ENCODE measurements around the gene SF1. TPM values are rescaled to one million over a fixed set of nuclear protein-coding genes. Genes with fewer than 3 reads are reported as not detected.

SF1 gene
- total RNA-seq, 2 experiments from 2014 or later = 1,632 to 1,657 TPM

DNA sequence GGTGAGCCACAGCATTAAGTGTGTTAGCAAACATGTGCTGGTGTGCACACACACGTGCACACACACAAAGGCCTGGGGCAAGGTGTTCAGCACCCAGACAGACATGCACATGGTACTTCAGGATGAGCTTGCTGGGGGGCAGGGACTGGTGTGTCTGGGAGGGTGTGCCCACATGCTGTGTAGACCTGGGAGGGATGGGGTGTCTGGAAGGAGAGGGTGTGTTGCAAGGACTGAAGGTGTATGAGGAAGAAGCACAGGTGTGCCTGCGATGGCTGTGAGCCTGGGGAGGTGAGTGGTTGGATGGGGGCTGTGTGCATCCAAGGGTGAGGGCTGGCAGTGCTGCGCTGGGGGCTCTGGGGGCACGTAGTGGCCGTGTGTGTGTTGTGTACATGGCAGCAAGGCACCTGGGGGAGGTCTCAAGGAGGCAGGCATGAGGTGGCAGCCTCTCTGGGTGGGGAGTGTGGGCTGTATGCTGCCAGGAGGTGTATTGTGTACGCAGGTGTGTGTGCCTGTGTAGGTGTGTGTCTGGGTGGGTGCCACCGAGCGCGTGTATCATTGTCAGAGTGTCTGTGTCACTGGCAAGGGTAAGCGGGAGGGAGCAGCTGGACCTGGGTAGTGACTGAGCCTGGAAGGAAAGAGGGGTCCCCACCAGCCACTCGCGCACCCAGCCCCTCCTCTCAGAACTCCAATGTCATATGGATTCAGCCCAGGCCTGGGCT is 57.5 kb downstream of the SF1 start:
- H3K4me1 Mint-ChIP-seq (ENCODE audit: low read depth) = peaks cover 16% of the 10 kb centered on the region
- Histone ChIP-seq H3K27me3 (ENCODE audit: control insufficient read depth in 1 of 2, insufficient read depth in 2 of 2, low read length in 2 of 2) (peaks cover 28 to 38% of the 10 kb centered on the region in 2 experiments), H3K4me1 (ENCODE audit: insufficient read depth, low read length) (peaks cover 15% of the 10 kb centered on the region), H3K36me3 (ENCODE audit: insufficient read depth, low read length) (no peaks in the 10 kb centered on the region), H3K9me3 (ENCODE audit: control insufficient read depth in 1 of 2, insufficient read depth in 1 of 2, low read length in 2 of 2) (peaks cover 0 to 7% of the 10 kb centered on the region in 2 experiments), H3K4me3 (ENCODE audit: low read length) (no peak overlapping the region), H3K27ac (ENCODE audit: low read depth in 1 of 2, low read length in 2 of 2) (no peak overlapping the region)
- peaks cover 61% of the 10 kb centered on the region for H3K27me3 Mint-ChIP-seq
- no peak overlapping the region for H3K4me3 Mint-ChIP-seq
- TF ChIP-seq, protein P1, sequence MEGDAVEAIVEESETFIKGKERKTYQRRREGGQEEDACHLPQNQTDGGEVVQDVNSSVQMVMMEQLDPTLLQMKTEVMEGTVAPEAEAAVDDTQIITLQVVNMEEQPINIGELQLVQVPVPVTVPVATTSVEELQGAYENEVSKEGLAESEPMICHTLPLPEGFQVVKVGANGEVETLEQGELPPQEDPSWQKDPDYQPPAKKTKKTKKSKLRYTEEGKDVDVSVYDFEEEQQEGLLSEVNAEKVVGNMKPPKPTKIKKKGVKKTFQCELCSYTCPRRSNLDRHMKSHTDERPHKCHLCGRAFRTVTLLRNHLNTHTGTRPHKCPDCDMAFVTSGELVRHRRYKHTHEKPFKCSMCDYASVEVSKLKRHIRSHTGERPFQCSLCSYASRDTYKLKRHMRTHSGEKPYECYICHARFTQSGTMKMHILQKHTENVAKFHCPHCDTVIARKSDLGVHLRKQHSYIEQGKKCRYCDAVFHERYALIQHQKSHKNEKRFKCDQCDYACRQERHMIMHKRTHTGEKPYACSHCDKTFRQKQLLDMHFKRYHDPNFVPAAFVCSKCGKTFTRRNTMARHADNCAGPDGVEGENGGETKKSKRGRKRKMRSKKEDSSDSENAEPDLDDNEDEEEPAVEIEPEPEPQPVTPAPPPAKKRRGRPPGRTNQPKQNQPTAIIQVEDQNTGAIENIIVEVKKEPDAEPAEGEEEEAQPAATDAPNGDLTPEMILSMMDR (IDR thresholded peaks at IDR 0.05) = no peak
- DNase-seq (peak in 2 of 14 experiments; percentile 20 to 28), ATAC-seq (ENCODE audit: poor library complexity) (no peak)
- H3K9me3 Mint-ChIP-seq = no peaks in the 10 kb centered on the region
- CTCF ChIA-PET = no interaction called here
- intact Hi-C loops (cut with DNase I, micrococcal nuclease) = loop anchor here in 1 of 2 experiments (5.0 kb wide), 1 partner anchor 168 kb away; no protein-coding TSS in a partner anchor
- peaks cover 4% of the 10 kb centered on the region for H3K36me3 Mint-ChIP-seq (ENCODE audit: low read depth)
- no peak overlapping the region for H3K27ac Mint-ChIP-seq
- POLR2A ChIA-PET = no interaction called here

DNA sequence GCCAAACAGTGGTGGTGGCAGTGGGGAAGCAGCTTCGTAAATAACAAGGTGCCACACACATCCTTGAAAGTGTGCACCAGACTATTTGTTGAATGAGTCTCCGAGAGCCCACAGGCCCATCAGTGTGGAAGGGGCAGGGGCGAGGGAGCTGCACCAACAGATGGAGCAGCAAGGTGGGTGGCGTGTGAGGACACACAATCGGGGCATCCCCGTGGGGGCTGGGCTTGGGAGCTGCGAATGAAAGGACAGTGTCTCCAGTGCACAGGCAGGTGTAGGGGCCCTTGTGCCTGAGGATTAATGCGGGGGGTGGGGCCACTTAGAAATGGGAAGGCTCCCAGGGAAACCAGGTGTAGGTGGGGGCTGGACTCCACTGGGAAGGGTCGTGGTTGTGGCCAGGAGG is 58.2 kb downstream of the SF1 start:
- TF ChIP-seq, protein P1 (IDR thresholded peaks at IDR 0.05) = no peak
- ChIA-PET POLR2A (interaction anchor here (1.2 to 1.6 kb wide), 2 partner anchors 14 to 22 kb away, joined by 3 read pairs; no protein-coding TSS in a partner anchor), CTCF (interaction anchor here (1.4 kb wide), 1 partner anchor 17 kb away, joined by 3 read pairs; no protein-coding TSS in a partner anchor)
- DNase-seq (peak in 1 of 14 experiments; percentile 15), ATAC-seq (ENCODE audit: poor library complexity) (no peak)
- Mint-ChIP-seq H3K9me3 (no peaks in the 10 kb centered on the region), H3K36me3 (ENCODE audit: low read depth) (peaks cover 1% of the 10 kb centered on the region), H3K4me3 (no peak overlapping the region), H3K27me3 (peaks cover 68% of the 10 kb centered on the region), H3K4me1 (ENCODE audit: low read depth) (peaks cover 14% of the 10 kb centered on the region), H3K27ac (no peak overlapping the region)
- no peaks in the 10 kb centered on the region for H3K36me3 ChIP-seq (ENCODE audit: insufficient read depth, low read length)
- H3K4me1 ChIP-seq (ENCODE audit: insufficient read depth, low read length) = peaks cover 15% of the 10 kb centered on the region
- no peak overlapping the region for H3K4me3 ChIP-seq (ENCODE audit: low read length)
- intact Hi-C loops (cut with DNase I, micrococcal nuclease) = loop anchor here in 1 of 2 experiments (5.0 kb wide), 1 partner anchor 168 kb away; no protein-coding TSS in a partner anchor
- H3K9me3 ChIP-seq (ENCODE audit: control insufficient read depth in 1 of 2, insufficient read depth in 1 of 2, low read length in 2 of 2) = peaks cover 0 to 7% of the 10 kb centered on the region in 2 experiments
- H3K27me3 ChIP-seq (ENCODE audit: control insufficient read depth in 1 of 2, insufficient read depth in 2 of 2, low read length in 2 of 2) = peaks cover 34 to 42% of the 10 kb centered on the region in 2 experiments
- no peak overlapping the region for H3K27ac ChIP-seq (ENCODE audit: low read depth in 1 of 2, low read length in 2 of 2)

DNA sequence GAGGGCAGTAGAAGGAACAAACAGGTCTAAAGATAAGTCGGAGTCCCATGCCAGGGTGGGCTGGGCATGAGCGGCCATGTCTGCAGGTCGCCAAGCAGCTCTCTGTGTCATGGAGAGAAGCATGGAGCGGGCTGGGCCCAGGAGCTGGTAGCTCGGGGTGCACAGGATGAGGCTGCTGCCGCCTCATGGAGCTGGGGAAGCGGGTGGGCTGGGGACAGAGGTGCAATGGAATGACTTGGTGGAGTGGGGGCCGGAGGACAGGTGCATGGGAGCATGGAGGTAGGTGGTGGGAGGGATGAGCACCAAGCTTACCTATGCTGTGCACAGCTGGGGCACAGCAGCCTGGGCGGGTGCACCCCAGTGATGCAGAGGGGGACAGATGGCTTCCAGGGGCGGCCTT is 58.9 kb downstream of the SF1 start:
- DNase-seq = no peak
- intact Hi-C loops (cut with DNase I, micrococcal nuclease) = no loop called here
- Mint-ChIP-seq H3K36me3 (ENCODE audit: low read depth) (no peaks in the 10 kb centered on the region), H3K4me1 (ENCODE audit: low read depth) (peaks cover 9% of the 10 kb centered on the region), H3K27ac (no peak overlapping the region), H3K27me3 (peaks cover 75% of the 10 kb centered on the region), H3K9me3 (no peaks in the 10 kb centered on the region), H3K4me3 (no peak overlapping the region)
- Histone ChIP-seq H3K36me3 (ENCODE audit: insufficient read depth, low read length) (no peaks in the 10 kb centered on the region), H3K27ac (ENCODE audit: low read depth in 1 of 2, low read length in 2 of 2) (no peak overlapping the region), H3K9me3 (ENCODE audit: control insufficient read depth in 1 of 2, insufficient read depth in 1 of 2, low read length in 2 of 2) (peaks cover 0 to 7% of the 10 kb centered on the region in 2 experiments), H3K4me1 (ENCODE audit: insufficient read depth, low read length) (peaks cover 15% of the 10 kb centered on the region), H3K4me3 (ENCODE audit: low read length) (no peak overlapping the region), H3K27me3 (ENCODE audit: control insufficient read depth in 1 of 2, insufficient read depth in 2 of 2, low read length in 2 of 2) (peaks cover 42 to 46% of the 10 kb centered on the region in 2 experiments)
- CTCF ChIA-PET = interaction anchor here (1.4 to 1.5 kb wide), 3 partner anchors 10 to 31 kb away, joined by 3 read pairs; no protein-coding TSS in a partner anchor
- POLR2A ChIA-PET = interaction anchor here (1.2 to 1.6 kb wide), 2 partner anchors 15 to 23 kb away, joined by 3 read pairs; no protein-coding TSS in a partner anchor
- no peak for ATAC-seq (ENCODE audit: poor library complexity)
- TF ChIP-seq, protein P1 (IDR thresholded peaks at IDR 0.05) = no peak

Data from CD4-positive, alpha-beta T cell (primary cell).